Left ventricle myocardium inferior (tissue), 1 donor: ENCODE measurements around the gene GVQW3. TPM values are rescaled to one million over a fixed set of nuclear protein-coding genes. Genes with fewer than 3 reads are reported as not detected.

ENCODE experiments used
- DNase-seq: peaks from one replicate; pipeline ENCODE4 v3.0.0-alpha.2; 2020
- H3K27ac ChIP-seq: fragments of 200-600 bp; replicated peaks from 2 replicates; pipeline ENCODE4 v1.8.0; 2021
- H3K27me3 ChIP-seq: fragments of 200-600 bp; 2 replicates; pipeline ENCODE4 v1.8.0; 2021; ENCODE audit warnings: low read depth
- H3K36me3 ChIP-seq: fragments of 200-600 bp; 2 replicates; pipeline ENCODE4 v1.8.0; 2021
- H3K4me1 ChIP-seq: fragments of 200-600 bp; 2 replicates; pipeline ENCODE4 v1.8.0; 2021
- H3K4me3 ChIP-seq: fragments of 200-600 bp; 2 replicates; pipeline ENCODE4 v1.8.0; 2021; ENCODE audit warnings: mild to moderate bottlenecking, moderate library complexity
- H3K9me3 ChIP-seq: fragments of 200-600 bp; replicated peaks from 2 replicates; pipeline ENCODE4 v1.8.0; 2021
- intact Hi-C: fragments of 100-400 bp; cut with micrococcal nuclease; formaldehyde crosslinking; loops from one replicate; pipeline ENCODE4 v1.11.0; 2022
- total RNA-seq: library from RNA; stranded (reverse); fragmentation: NEBNext Ultra II Directional; extraction: Animal tissue kit (Norgen Biotek cat#: 25700); gene quantifications from one replicate; pipeline ENCODE4 v1.2.1, GENCODE V29; 2021
- TF ChIP-seq, protein P1 (sequence below): fragments of 200-600 bp; IDR thresholded peaks from 2 replicates; pipeline ENCODE4 v1.8.0; 2021; ENCODE audit warnings: antibody characterized with exemption, mild to moderate bottlenecking, borderline replicate concordance
- donor health status: DM: no; HTN: yes; CAD: no; lungs with severe emphysema.

Gene GVQW3
- total RNA-seq, 1 donor from 2014 or later, result 1.8 TPM

DNA sequence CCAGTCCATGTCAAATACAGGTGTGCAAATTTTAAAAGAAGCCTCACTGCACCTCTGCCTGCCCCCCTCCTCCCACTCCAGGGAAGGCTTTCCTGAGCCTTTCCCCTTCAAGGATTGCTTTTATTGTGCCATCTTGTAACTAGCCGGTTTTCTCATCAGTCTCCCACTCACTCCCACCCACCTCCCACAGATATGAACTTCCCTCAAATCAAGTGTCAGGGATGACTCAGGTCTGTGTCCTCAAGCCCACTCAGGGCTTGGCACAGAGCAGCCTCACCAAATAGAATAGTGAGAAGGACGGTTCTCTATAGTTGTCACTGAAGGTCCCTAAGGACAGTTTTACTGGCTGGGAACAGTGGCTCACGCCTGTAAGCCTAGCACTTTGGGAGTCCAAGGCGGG is 43.2 kb upstream of the GVQW3 start:
- TF ChIP-seq, protein P1, sequence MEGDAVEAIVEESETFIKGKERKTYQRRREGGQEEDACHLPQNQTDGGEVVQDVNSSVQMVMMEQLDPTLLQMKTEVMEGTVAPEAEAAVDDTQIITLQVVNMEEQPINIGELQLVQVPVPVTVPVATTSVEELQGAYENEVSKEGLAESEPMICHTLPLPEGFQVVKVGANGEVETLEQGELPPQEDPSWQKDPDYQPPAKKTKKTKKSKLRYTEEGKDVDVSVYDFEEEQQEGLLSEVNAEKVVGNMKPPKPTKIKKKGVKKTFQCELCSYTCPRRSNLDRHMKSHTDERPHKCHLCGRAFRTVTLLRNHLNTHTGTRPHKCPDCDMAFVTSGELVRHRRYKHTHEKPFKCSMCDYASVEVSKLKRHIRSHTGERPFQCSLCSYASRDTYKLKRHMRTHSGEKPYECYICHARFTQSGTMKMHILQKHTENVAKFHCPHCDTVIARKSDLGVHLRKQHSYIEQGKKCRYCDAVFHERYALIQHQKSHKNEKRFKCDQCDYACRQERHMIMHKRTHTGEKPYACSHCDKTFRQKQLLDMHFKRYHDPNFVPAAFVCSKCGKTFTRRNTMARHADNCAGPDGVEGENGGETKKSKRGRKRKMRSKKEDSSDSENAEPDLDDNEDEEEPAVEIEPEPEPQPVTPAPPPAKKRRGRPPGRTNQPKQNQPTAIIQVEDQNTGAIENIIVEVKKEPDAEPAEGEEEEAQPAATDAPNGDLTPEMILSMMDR, result no peak
- Histone ChIP-seq H3K36me3 (no peaks in the 10 kb centered on the region), H3K4me3 (no peak overlapping the region), H3K4me1 (peaks cover 27% of the 10 kb centered on the region), H3K27ac (peak overlapping the region; percentile 81), H3K27me3 (no peaks in the 10 kb centered on the region), H3K9me3 (peaks cover 13% of the 10 kb centered on the region)
- intact Hi-C loops, result no loop called here
- DNase-seq, result no peak

DNA sequence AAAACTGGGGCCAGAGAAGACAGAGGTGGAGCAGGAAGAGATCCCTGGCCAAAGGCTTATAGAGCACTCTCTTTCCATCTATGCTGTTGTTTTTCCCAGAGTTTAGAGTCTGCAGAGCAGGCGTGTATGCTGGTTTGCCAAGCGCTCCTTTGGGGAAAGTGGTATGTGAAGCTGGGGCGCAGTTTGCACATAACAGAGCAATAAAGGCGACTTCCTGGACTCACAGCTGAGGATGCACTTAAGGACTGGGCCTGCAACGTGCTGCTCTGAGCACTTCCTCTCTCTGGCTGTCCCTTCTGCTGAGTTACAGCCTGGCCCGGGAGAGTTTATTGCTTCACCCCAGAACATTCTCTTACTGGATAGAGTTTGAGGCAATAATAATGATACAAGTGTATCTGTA is 41.9 kb upstream of the GVQW3 start:
- H3K27me3 ChIP-seq, result no peaks in the 10 kb centered on the region
- TF ChIP-seq, protein P1, result no peak
- DNase-seq, result peak; percentile 58
- no peaks in the 10 kb centered on the region for H3K36me3 ChIP-seq
- H3K9me3 ChIP-seq, result peaks cover 13% of the 10 kb centered on the region
- intact Hi-C loops, result no loop called here
- peaks cover 27% of the 10 kb centered on the region for H3K4me1 ChIP-seq
- H3K4me3 ChIP-seq, result no peak overlapping the region
- peak overlapping the region; percentile 81 for H3K27ac ChIP-seq

DNA sequence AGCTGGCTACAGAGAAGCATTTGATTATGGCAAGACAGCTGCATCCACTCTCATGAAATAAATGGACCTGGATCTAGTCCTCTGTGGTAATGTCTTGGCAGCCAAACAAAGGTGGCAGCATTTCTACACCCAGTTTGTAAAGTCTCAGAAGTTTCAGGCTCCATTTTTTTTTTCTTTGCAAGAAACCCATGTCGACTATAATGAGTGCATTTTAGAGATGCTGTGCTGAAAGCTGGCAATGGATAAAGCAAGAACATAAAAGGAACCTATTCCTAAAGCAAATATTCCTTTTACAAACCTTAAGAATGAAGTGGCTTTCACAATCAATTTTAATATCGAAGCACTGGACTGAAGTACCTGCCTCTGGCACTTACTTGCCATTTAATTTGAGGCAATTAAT is 33.7 kb upstream of the GVQW3 start:
- intact Hi-C loops, result no loop called here
- Histone ChIP-seq H3K4me3 (no peak overlapping the region), H3K27me3 (no peaks in the 10 kb centered on the region), H3K9me3 (no peaks in the 10 kb centered on the region), H3K36me3 (peaks cover 28% of the 10 kb centered on the region), H3K4me1 (peaks cover 3% of the 10 kb centered on the region), H3K27ac (no peak overlapping the region)
- no peak for DNase-seq
- TF ChIP-seq, protein P1, result no peak

DNA sequence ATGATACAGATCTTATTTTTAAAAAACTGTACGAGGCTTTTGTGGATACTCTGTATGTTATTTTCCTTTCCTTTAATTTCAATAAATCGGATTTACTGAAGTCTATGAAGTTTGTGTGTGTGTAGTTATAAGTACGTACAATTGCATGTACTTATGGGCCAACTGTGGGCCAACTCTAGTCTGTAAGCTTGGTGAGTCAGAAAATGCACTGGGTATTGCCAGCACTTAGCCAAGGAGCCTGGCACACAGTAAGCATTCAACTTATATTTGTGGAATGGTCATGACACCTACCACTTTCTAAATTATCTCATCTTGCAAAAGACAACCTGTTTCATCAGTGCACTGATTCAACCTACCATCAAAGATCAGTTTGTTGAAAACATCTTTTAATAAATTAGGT is 32.8 kb upstream of the GVQW3 start:
- Histone ChIP-seq H3K4me1 (peaks cover 3% of the 10 kb centered on the region), H3K27me3 (no peaks in the 10 kb centered on the region), H3K4me3 (no peak overlapping the region), H3K27ac (no peak overlapping the region), H3K9me3 (no peaks in the 10 kb centered on the region), H3K36me3 (peaks cover 35% of the 10 kb centered on the region)
- intact Hi-C loops, result no loop called here
- TF ChIP-seq, protein P1, result no peak
- no peak for DNase-seq

DNA sequence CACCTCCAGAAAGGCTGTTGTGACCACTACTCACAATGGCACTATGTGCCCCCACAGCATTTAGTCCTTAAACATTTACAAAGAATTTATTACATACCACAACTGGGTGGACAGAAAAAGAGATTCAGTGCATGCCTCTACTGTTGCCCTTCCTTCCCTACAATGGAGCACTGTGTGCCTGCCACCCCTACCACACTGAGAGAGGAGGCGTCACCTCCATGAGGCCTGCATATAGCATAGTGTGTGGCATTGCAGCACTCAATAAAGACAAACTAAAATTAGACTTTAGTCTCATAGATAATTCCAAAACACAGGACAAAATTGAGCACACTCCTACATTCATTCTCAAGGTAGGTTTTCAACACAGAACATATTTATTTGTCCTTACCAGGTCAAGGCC is 26.0 kb upstream of the GVQW3 start:
- TF ChIP-seq, protein P1, result no peak
- H3K36me3 ChIP-seq, result peaks cover 67% of the 10 kb centered on the region

DNA sequence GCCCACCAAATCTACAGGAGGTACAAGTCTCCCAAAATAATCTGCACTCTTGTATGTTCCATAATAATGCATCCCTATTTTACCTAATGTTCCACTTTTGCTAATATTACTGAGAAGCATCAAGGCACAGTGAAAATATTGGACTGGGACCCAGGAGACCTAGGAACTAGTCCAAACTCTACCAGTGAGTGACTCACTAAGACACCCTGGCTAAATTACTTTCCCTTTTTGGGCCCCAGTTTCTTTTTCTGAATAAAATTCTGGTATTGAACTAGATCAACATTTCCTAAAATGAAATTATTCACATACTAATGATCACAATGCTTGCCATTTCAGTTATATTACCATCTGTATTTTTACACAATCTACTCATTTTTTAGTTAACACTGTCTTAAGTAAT is 19.7 kb upstream of the GVQW3 start:
- Histone ChIP-seq H3K27me3 (no peaks in the 10 kb centered on the region), H3K36me3 (peaks cover 19% of the 10 kb centered on the region), H3K27ac (peak overlapping the region; percentile 7), H3K4me1 (peaks cover 20% of the 10 kb centered on the region), H3K4me3 (no peak overlapping the region), H3K9me3 (no peaks in the 10 kb centered on the region)
- no peak for DNase-seq
- TF ChIP-seq, protein P1, result no peak
- intact Hi-C loops, result no loop called here

More for the DNA sequence above, 26.0 kb upstream of the GVQW3 start:
- H3K4me3 ChIP-seq, result no peak overlapping the region
- H3K9me3 ChIP-seq, result peaks cover 9% of the 10 kb centered on the region
- no peaks in the 10 kb centered on the region for H3K27me3 ChIP-seq
- intact Hi-C loops, result no loop called here
- no peak for DNase-seq
- no peaks in the 10 kb centered on the region for H3K4me1 ChIP-seq
- H3K27ac ChIP-seq, result no peak overlapping the region
